Activated CD4-positive, alpha-beta T cell treated with anti-CD3 and anti-CD28 coated beads, Interleukin-2, amount 10 ng/mL, durations not matched to agents 24 days and 14 days (primary cell): ENCODE data around the gene MADD. TPM values are rescaled to one million over a fixed set of nuclear protein-coding genes. Genes with fewer than 3 reads are reported as not detected.
"Not testable (repeated sequence)": the region's sequence is repeated elsewhere in the genome, so short reads cannot be mapped to it uniquely, and the experiment has no call there.

Source experiments
- DNase-seq: peaks from one replicate; pipeline ENCODE4 v3.0.0; 2022
- H3K27ac Mint-ChIP-seq: one replicate; pipeline ENCODE4 v1.8.0; 2022; ENCODE audit warnings: mild to moderate bottlenecking, mixed read lengths
- H3K27me3 Mint-ChIP-seq: one replicate; pipeline ENCODE4 v1.8.0; 2022; ENCODE audit warnings: mixed read lengths
- H3K36me3 Mint-ChIP-seq: one replicate; pipeline ENCODE4 v1.8.0; 2022; ENCODE audit warnings: low read depth, mild to moderate bottlenecking, mixed read lengths
- H3K4me1 Mint-ChIP-seq: one replicate; pipeline ENCODE4 v1.8.0; 2021; ENCODE audit warnings: mixed read lengths
- H3K4me3 Mint-ChIP-seq: one replicate; pipeline ENCODE4 v1.8.0; 2022; ENCODE audit warnings: mild to moderate bottlenecking, moderate library complexity, mixed read lengths
- H3K9me3 Mint-ChIP-seq: one replicate; pipeline ENCODE4 v1.8.0; 2021; ENCODE audit warnings: mixed read lengths
- intact Hi-C: fragments of 100-400 bp; cut with micrococcal nuclease; formaldehyde crosslinking; loops from one replicate; pipeline ENCODE4 v1.15.1; 2023
- total RNA-seq: library from RNA; stranded (reverse); gene quantifications from 2 replicates; pipeline ENCODE4 v1.2.3, GENCODE V29; 2022

The MADD gene
- total RNA-seq, 1 donor from 2014 or later, result 78.5 TPM

- intact Hi-C loops, result no loop called here
- DNase-seq, result no peak
- Mint-ChIP-seq H3K4me1 (peaks cover 4% of the 10 kb centered on the region), H3K4me3 (no peak overlapping the region), H3K27me3 (no peaks in the 10 kb centered on the region), H3K36me3 (peaks cover 76% of the 10 kb centered on the region), H3K27ac (no peak overlapping the region), H3K9me3 (peaks cover 14% of the 10 kb centered on the region)
Observed at GRCh38 chr11:47296045-47296444, 26.1 kb downstream of the MADD start.

- no peak overlapping the region for H3K27ac Mint-ChIP-seq
- intact Hi-C loops, result no loop called here
- DNase-seq, result no peak
- peaks cover 21% of the 10 kb centered on the region for H3K9me3 Mint-ChIP-seq
- peaks cover 79% of the 10 kb centered on the region for H3K36me3 Mint-ChIP-seq
- H3K27me3 Mint-ChIP-seq, result no peaks in the 10 kb centered on the region
- H3K4me3 Mint-ChIP-seq, result no peak overlapping the region
- peaks cover 11% of the 10 kb centered on the region for H3K4me1 Mint-ChIP-seq
Observed at GRCh38 chr11:47299078-47299477, 29.1 kb downstream of the MADD start.

GRCh38 chr11:47302853-47303252 lies 32.9 kb downstream of the MADD start:
- no peak for DNase-seq
- no peak overlapping the region for H3K4me3 Mint-ChIP-seq
- intact Hi-C loops, result no loop called here
- peaks cover 9% of the 10 kb centered on the region for H3K4me1 Mint-ChIP-seq
- peak overlapping the region; percentile 47 for H3K27ac Mint-ChIP-seq
- peaks cover 21% of the 10 kb centered on the region for H3K9me3 Mint-ChIP-seq
- H3K27me3 Mint-ChIP-seq, result no peaks in the 10 kb centered on the region
- peaks cover 75% of the 10 kb centered on the region for H3K36me3 Mint-ChIP-seq

GRCh38 chr11:47305734-47306483 lies 36.0 kb downstream of the MADD start:
- DNase-seq, result no peak
- Mint-ChIP-seq H3K27ac (no peak overlapping the region), H3K4me3 (no peak overlapping the region), H3K4me1 (peaks cover 7% of the 10 kb centered on the region), H3K27me3 (no peaks in the 10 kb centered on the region), H3K36me3 (peaks cover 70% of the 10 kb centered on the region), H3K9me3 (peaks cover 6% of the 10 kb centered on the region)
- intact Hi-C loops, result no loop called here

- Mint-ChIP-seq H3K36me3 (peaks cover 72% of the 10 kb centered on the region), H3K27me3 (no peaks in the 10 kb centered on the region), H3K27ac (no peak overlapping the region), H3K9me3 (peaks cover 6% of the 10 kb centered on the region), H3K4me3 (no peak overlapping the region), H3K4me1 (peaks cover 7% of the 10 kb centered on the region)
- DNase-seq, result no peak
- intact Hi-C loops, result no loop called here
Observed at GRCh38 chr11:47306484-47306844, 36.5 kb downstream of the MADD start.

GRCh38 chr11:47308050-47308823 lies 38.3 kb downstream of the MADD start:
- H3K4me1 Mint-ChIP-seq, result no peaks in the 10 kb centered on the region
- H3K27me3 Mint-ChIP-seq, result no peaks in the 10 kb centered on the region
- DNase-seq, result no peak
- intact Hi-C loops, result no loop called here
- peaks cover 65% of the 10 kb centered on the region for H3K36me3 Mint-ChIP-seq
- no peak overlapping the region for H3K4me3 Mint-ChIP-seq
- H3K9me3 Mint-ChIP-seq, result no peaks in the 10 kb centered on the region
- H3K27ac Mint-ChIP-seq, result no peak overlapping the region

- Mint-ChIP-seq H3K27ac (no peak overlapping the region), H3K36me3 (peaks cover 52% of the 10 kb centered on the region), H3K4me1 (peaks cover 5% of the 10 kb centered on the region), H3K9me3 (no peaks in the 10 kb centered on the region), H3K27me3 (no peaks in the 10 kb centered on the region), H3K4me3 (no peak overlapping the region)
- intact Hi-C loops, result loop anchor here (5.0 kb wide), 1 partner anchor 43 kb away; the partner anchor contains the start of gene MADD
- no peak for DNase-seq
Observed at GRCh38 chr11:47314992-47315391, 45.1 kb downstream of the MADD start.

GRCh38 chr11:47316501-47316900 lies 46.6 kb downstream of the MADD start:
- H3K4me3 Mint-ChIP-seq, DNase-seq, H3K27me3 Mint-ChIP-seq, H3K9me3 Mint-ChIP-seq, H3K27ac Mint-ChIP-seq, H3K4me1 Mint-ChIP-seq, intact Hi-C loops: not testable (repeated sequence)
- peaks cover 45% of the 10 kb centered on the region for H3K36me3 Mint-ChIP-seq

GRCh38 chr11:47317064-47317828 lies 47.3 kb downstream of the MADD start:
- H3K4me1 Mint-ChIP-seq, result peaks cover 5% of the 10 kb centered on the region
- peaks cover 45% of the 10 kb centered on the region for H3K36me3 Mint-ChIP-seq
- H3K27me3 Mint-ChIP-seq, result no peaks in the 10 kb centered on the region
- H3K4me3 Mint-ChIP-seq, result no peak overlapping the region
- H3K9me3 Mint-ChIP-seq, result no peaks in the 10 kb centered on the region
- DNase-seq, result no peak
- H3K27ac Mint-ChIP-seq, result peak overlapping the region; percentile 61
- intact Hi-C loops, result no loop called here

GRCh38 chr11:47318166-47318565 lies 48.2 kb downstream of the MADD start:
- no peak for DNase-seq
- Mint-ChIP-seq H3K9me3 (no peaks in the 10 kb centered on the region), H3K4me1 (peaks cover 5% of the 10 kb centered on the region), H3K4me3 (no peak overlapping the region), H3K36me3 (peaks cover 44% of the 10 kb centered on the region), H3K27ac (no peak overlapping the region), H3K27me3 (no peaks in the 10 kb centered on the region)
- intact Hi-C loops, result no loop called here

GRCh38 chr11:47324520-47324919 lies 54.6 kb downstream of the MADD start:
- Mint-ChIP-seq H3K9me3 (no peaks in the 10 kb centered on the region), H3K27ac (no peak overlapping the region), H3K4me3 (no peak overlapping the region), H3K36me3 (peaks cover 46% of the 10 kb centered on the region), H3K27me3 (no peaks in the 10 kb centered on the region), H3K4me1 (no peaks in the 10 kb centered on the region)
- intact Hi-C loops, result no loop called here
- DNase-seq, result no peak

- Mint-ChIP-seq H3K9me3 (no peaks in the 10 kb centered on the region), H3K4me3 (no peak overlapping the region), H3K4me1 (no peaks in the 10 kb centered on the region), H3K27ac (no peak overlapping the region), H3K36me3 (peaks cover 46% of the 10 kb centered on the region), H3K27me3 (no peaks in the 10 kb centered on the region)
- intact Hi-C loops, result no loop called here
- no peak for DNase-seq
Observed at GRCh38 chr11:47325271-47326041, 55.5 kb downstream of the MADD start.

- intact Hi-C loops, result no loop called here
- no peaks in the 10 kb centered on the region for H3K9me3 Mint-ChIP-seq
- no peak overlapping the region for H3K27ac Mint-ChIP-seq
- peaks cover 43% of the 10 kb centered on the region for H3K36me3 Mint-ChIP-seq
- H3K4me1 Mint-ChIP-seq, result no peaks in the 10 kb centered on the region
- H3K4me3 Mint-ChIP-seq, result no peak overlapping the region
- no peak for DNase-seq
- H3K27me3 Mint-ChIP-seq, result no peaks in the 10 kb centered on the region
Observed at GRCh38 chr11:47326198-47326597, 56.3 kb downstream of the MADD start.
